CD4-positive, alpha-beta T cell treated with Interferon alpha-2 for 1 hour (primary cell): ENCODE data around the gene CRTC1.

ENCODE experiments used
- DNase-seq, 2 donors: peaks; one replicate each; pipeline ENCODE4 v3.0.0-alpha.2; 2020 to 2022

CRTC1 gene

GRCh38 chr19:18683109-18683957, at the start of gene CRTC1:
CRTC1 (plus strand) TSS chr19:18683680; CDS start chr19:18683703, 23 bp downstream.
- peak; percentile 93 to 94 for DNase-seq

GRCh38 chr19:18634612-18635297, 48.7 kb upstream of the CRTC1 start:
- DNase-seq, result no peak

GRCh38 chr19:18635831-18636182, 47.7 kb upstream of the CRTC1 start:
- DNase-seq, result no peak

- DNase-seq, result peak; percentile 97 to 98
These were observed 47.1 kb upstream of the CRTC1 start for GRCh38 chr19:18636183-18636968.

GRCh38 chr19:18636969-18637629, 46.4 kb upstream of the CRTC1 start, which contains the start of gene KLHL26:
KLHL26 (plus strand) TSS chr19:18637028; CDS start chr19:18637055, 27 bp downstream.
- DNase-seq, result no peak

GRCh38 chr19:18637673-18638630, 45.5 kb upstream of the CRTC1 start:
- DNase-seq, result peak in 1 of 2 donors; percentile 22

GRCh38 chr19:18639706-18640243, 43.7 kb upstream of the CRTC1 start:
- no peak for DNase-seq

- peak in 1 of 2 donors; percentile 23 for DNase-seq
These were observed 39.1 kb upstream of the CRTC1 start for GRCh38 chr19:18644196-18645034.

GRCh38 chr19:18645035-18645511, 38.4 kb upstream of the CRTC1 start:
- no peak for DNase-seq

- DNase-seq, result no peak
These were observed 36.7 kb upstream of the CRTC1 start for GRCh38 chr19:18646535-18647370.

- no peak for DNase-seq
These were observed 36.1 kb upstream of the CRTC1 start for GRCh38 chr19:18647371-18647767.

- no peak for DNase-seq
These were observed 35.7 kb upstream of the CRTC1 start for GRCh38 chr19:18647807-18648206.

- DNase-seq, result no peak
These were observed 34.5 kb upstream of the CRTC1 start for GRCh38 chr19:18648973-18649315.

- no peak for DNase-seq
These were observed 34.0 kb upstream of the CRTC1 start for GRCh38 chr19:18649371-18650020.

- DNase-seq, result no peak
These were observed 33.5 kb upstream of the CRTC1 start for GRCh38 chr19:18650021-18650390.

GRCh38 chr19:18650468-18651041, 32.9 kb upstream of the CRTC1 start:
- no peak for DNase-seq

GRCh38 chr19:18651300-18651699, 32.2 kb upstream of the CRTC1 start:
- no peak for DNase-seq

- DNase-seq, result no peak
These were observed 31.7 kb upstream of the CRTC1 start for GRCh38 chr19:18651733-18652132.
